RWPE1 (cell line): Measurements from ENCODE around the gene PCGF5.

Source experiments
- CTCF ChIA-PET: fragments of 350-600 bp; sonication (Branson Sonifier 250); formaldehyde crosslinking; extraction: SDS; loops from one replicate; lab custom pipeline; 2021; lab: Yijun Ruan, JAX
- POLR2A ChIA-PET: fragments of 400-600 bp; formaldehyde crosslinking; extraction: SDS; loops from one replicate; lab custom pipeline; 2020; ENCODE audit warnings: antibody characterized with exemption; ENCODE audit not compliant: low non-redundant PET; lab: Yijun Ruan, JAX
- DNase-seq: peaks from one replicate; pipeline ENCODE4 v3.0.0; 2012; ENCODE audit warnings: low spot score
- H3K27ac ChIP-seq: fragments of 450-650 bp; 2 replicates; pipeline ENCODE4 v1.5.1; 2017
- CTCF ChIP-seq: fragments of 450-650 bp; conservative IDR thresholded peaks from 2 replicates; pipeline ENCODE4 v1.5.1; 2017; ENCODE audit warnings: low read depth, mild to moderate bottlenecking

PCGF5 gene

GRCh38 chr10:91188889-91189288 is 31.6 kb upstream of the PCGF5 start:
- no peak for TF ChIP-seq CTCF
- no peak for DNase-seq
- H3K27ac ChIP-seq = no peak overlapping the region
- POLR2A ChIA-PET = no interaction called here
- CTCF ChIA-PET = interaction anchor here (0.6 kb wide), 1 partner anchor 12 kb away, joined by 3 read pairs; no protein-coding TSS in a partner anchor

- no peak for TF ChIP-seq CTCF
- H3K27ac ChIP-seq = no peak overlapping the region
- DNase-seq = no peak
- ChIA-PET POLR2A (no interaction called here), CTCF (no interaction called here)
Observed at GRCh38 chr10:91190388-91190870, 30.0 kb upstream of the PCGF5 start.

GRCh38 chr10:91190876-91191583 is 29.4 kb upstream of the PCGF5 start:
- ChIA-PET CTCF (no interaction called here), POLR2A (no interaction called here)
- no peak overlapping the region for H3K27ac ChIP-seq
- no peak for TF ChIP-seq CTCF
- no peak for DNase-seq

GRCh38 chr10:91191584-91191919 is 28.9 kb upstream of the PCGF5 start:
- DNase-seq = no peak
- CTCF ChIA-PET = no interaction called here
- H3K27ac ChIP-seq = no peak overlapping the region
- POLR2A ChIA-PET = no interaction called here
- TF ChIP-seq CTCF = no peak

GRCh38 chr10:91194497-91195179 is 25.8 kb upstream of the PCGF5 start:
- TF ChIP-seq CTCF = no peak
- no peak for DNase-seq
- no peak overlapping the region for H3K27ac ChIP-seq
- POLR2A ChIA-PET = interaction anchor here (0.6 kb wide), 1 partner anchor 14 kb away, joined by 5 read pairs; no protein-coding TSS in a partner anchor
- CTCF ChIA-PET = interaction anchor here (0.6 kb wide), 1 partner anchor 96 kb away, joined by 3 read pairs; no protein-coding TSS in a partner anchor

GRCh38 chr10:91196268-91197048 is 24.0 kb upstream of the PCGF5 start:
- POLR2A ChIA-PET = no interaction called here
- CTCF ChIA-PET = interaction anchor here (0.6 kb wide), 1 partner anchor 513 kb away, joined by 3 read pairs; no protein-coding TSS in a partner anchor
- TF ChIP-seq CTCF = no peak
- no peak overlapping the region for H3K27ac ChIP-seq
- no peak for DNase-seq
